Measurements from ENCODE around the gene FAM170B. TPM values are rescaled to one million over a fixed set of nuclear protein-coding genes. Genes with fewer than 3 reads are reported as not detected.

The FAM170B gene
- total and polyA plus RNA-seq, 8 donors, result not detected

DNA sequence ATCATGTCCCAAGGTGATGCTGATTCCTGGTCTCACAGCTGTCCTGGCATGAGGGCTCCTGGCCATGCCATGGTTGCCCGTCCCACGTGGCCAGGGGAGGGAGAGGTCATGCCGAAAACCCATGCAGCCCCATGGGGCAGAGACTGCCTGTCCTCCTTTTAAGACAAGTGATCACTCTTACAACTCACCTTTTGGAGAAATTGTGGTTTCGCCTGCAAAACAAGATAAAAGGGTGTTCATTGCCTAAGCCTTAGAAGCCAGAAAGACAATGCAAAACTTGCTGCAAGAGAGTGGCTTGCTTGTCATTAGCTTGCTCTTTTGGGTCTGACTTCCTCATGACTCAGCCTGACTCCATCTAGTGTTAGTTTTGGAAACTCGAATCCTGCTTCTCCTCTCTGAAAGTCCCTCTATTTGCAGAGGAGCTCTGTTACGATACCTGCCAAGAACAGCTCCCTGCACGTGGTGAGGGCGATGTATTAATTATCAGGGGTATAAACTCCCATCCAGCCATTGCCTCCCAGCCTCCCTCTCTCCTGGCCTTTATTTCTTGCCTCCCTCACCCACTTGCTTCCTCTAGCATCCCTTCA is 27.7 kb upstream of the FAM170B start:
- H3K27me3 ChIP-seq, result peaks cover 0 to 4% (median 0%) of the 10 kb centered on the region in 3 donors
- no peak for TF ChIP-seq POLR2AphosphoS5 (IDR thresholded peaks at IDR 0.05)
- TF ChIP-seq, protein P1, sequence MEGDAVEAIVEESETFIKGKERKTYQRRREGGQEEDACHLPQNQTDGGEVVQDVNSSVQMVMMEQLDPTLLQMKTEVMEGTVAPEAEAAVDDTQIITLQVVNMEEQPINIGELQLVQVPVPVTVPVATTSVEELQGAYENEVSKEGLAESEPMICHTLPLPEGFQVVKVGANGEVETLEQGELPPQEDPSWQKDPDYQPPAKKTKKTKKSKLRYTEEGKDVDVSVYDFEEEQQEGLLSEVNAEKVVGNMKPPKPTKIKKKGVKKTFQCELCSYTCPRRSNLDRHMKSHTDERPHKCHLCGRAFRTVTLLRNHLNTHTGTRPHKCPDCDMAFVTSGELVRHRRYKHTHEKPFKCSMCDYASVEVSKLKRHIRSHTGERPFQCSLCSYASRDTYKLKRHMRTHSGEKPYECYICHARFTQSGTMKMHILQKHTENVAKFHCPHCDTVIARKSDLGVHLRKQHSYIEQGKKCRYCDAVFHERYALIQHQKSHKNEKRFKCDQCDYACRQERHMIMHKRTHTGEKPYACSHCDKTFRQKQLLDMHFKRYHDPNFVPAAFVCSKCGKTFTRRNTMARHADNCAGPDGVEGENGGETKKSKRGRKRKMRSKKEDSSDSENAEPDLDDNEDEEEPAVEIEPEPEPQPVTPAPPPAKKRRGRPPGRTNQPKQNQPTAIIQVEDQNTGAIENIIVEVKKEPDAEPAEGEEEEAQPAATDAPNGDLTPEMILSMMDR (IDR thresholded peaks at IDR 0.05), result peak in 1 of 7 experiments; percentile 19
- WGBS, 5 donors, result 39 to 51% (median 44%) methylated on average over 8 of the region's 8 CpGs
- H3K4me3 ChIP-seq, result no peak overlapping the region
- no peaks in the 10 kb centered on the region for H3K4me1 ChIP-seq
- intact Hi-C loops (cut with DNase I; ENCODE audit: low total_unique reads), result loop anchor here (10.0 kb wide), 1 partner anchor 177 kb away; no protein-coding TSS in a partner anchor
- DNase-seq, result peak in 1 of 2 donors; percentile 62
- H3K9me3 ChIP-seq, result no peaks in the 10 kb centered on the region
- peaks cover 0 to 4% (median under 1%) of the 10 kb centered on the region in 4 donors for H3K36me3 ChIP-seq
- H3K27ac ChIP-seq, result no peak overlapping the region

DNA sequence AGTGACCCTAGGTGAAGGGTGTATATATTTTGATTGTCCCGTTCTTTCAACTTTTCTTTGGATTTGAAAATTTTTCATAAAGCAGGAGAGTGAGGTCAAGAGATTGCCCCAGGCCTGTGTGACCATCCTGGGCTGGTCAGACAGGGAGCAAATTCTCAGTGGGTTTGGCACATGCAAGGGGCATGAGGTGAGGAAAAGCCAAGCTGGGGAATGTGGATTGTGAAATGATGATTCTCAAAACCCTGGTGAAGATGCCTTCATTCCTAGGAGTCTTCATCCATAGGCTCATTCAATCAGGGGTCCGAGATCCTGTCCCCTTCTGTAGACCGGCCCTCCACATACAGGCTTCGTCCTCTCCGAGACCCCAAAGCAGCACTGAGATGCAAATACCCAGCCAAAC is 27.0 kb upstream of the FAM170B start:
- intact Hi-C loops (cut with DNase I; ENCODE audit: low total_unique reads), result loop anchor here (10.0 kb wide), 1 partner anchor 176 kb away; no protein-coding TSS in a partner anchor
- no peak for DNase-seq
- TF ChIP-seq POLR2A (IDR thresholded peaks at IDR 0.05) (no peak), POLR2AphosphoS5 (IDR thresholded peaks at IDR 0.05) (no peak), EP300 (IDR thresholded peaks at IDR 0.05) (no peak)
- TF ChIP-seq, protein P1 (IDR thresholded peaks at IDR 0.05), result no peak

DNA sequence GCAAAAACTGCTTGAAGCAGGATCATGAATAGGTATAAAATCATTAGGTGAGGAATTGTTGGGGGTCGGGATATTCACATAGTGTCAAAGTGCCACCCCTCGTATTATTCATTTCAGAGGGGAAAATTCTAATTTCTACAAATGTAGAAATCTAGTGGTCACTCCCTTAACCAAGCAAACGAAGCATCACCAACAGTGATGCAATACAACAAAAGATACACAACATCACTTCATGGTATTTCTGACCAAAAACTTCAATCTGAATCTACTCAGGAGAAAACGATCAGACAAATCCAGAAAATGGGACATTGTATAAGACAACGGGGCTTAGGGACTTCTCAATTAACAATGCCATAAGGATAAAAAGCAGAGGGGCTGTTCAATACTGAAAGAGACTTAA is 26.3 kb upstream of the FAM170B start:
- H3K4me3 ChIP-seq, result no peak overlapping the region
- TF ChIP-seq POLR2AphosphoS5 (IDR thresholded peaks at IDR 0.05) (no peak), EP300 (IDR thresholded peaks at IDR 0.05) (no peak), POLR2A (IDR thresholded peaks at IDR 0.05) (no peak)
- TF ChIP-seq, protein P1 (IDR thresholded peaks at IDR 0.05), result no peak
- no peak for DNase-seq
- no peaks in the 10 kb centered on the region for H3K9me3 ChIP-seq
- peaks cover 0 to 4% (median 0%) of the 10 kb centered on the region in 3 donors for H3K27me3 ChIP-seq
- intact Hi-C loops (cut with DNase I; ENCODE audit: low total_unique reads), result loop anchor here (10.0 kb wide), 1 partner anchor 175 kb away; no protein-coding TSS in a partner anchor
- WGBS, 5 donors, result 83 to 85% (median 85%) methylated on average over 5 of the region's 5 CpGs
- H3K4me1 ChIP-seq, result no peaks in the 10 kb centered on the region
- H3K36me3 ChIP-seq, result peaks cover 0 to 1% (median 0%) of the 10 kb centered on the region in 4 donors
- no peak overlapping the region for H3K27ac ChIP-seq

More for the DNA sequence above, 27.0 kb upstream of the FAM170B start:
- Histone ChIP-seq H3K27me3 (peaks cover 0 to 4% (median 0%) of the 10 kb centered on the region in 3 donors), H3K36me3 (peaks cover 0 to 4% (median 0%) of the 10 kb centered on the region in 4 donors), H3K9me3 (no peaks in the 10 kb centered on the region), H3K27ac (no peak overlapping the region), H3K4me1 (no peaks in the 10 kb centered on the region), H3K4me3 (no peak overlapping the region)
- WGBS, 5 donors, result 85 to 89% (median 85%) methylated on average over 5 of the region's 5 CpGs

DNA sequence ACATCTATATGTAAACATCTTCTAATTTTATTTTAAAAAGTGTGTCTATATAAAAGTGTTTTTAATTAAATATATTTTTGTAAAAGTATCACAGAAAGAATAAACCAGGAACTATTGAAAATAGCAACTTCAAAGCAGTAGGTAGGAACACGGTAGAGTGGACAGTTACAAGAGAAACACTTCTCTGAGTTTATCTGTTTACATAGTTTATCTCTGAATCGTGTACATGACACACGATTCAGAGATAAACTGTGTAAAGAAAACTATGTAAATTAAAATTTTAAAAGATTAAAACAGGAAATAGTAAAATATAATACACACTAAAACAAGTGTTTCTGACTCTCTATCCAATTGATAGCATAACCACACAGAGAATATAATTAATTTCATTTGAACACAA is 25.1 kb upstream of the FAM170B start:
- Histone ChIP-seq H3K27me3 (peaks cover 0 to 4% (median 0%) of the 10 kb centered on the region in 3 donors), H3K27ac (no peak overlapping the region), H3K4me3 (no peak overlapping the region), H3K36me3 (no peaks in the 10 kb centered on the region), H3K9me3 (no peaks in the 10 kb centered on the region), H3K4me1 (no peaks in the 10 kb centered on the region)
- intact Hi-C loops (cut with DNase I; ENCODE audit: low total_unique reads), result no loop called here
- TF ChIP-seq, protein P1 (IDR thresholded peaks at IDR 0.05), result no peak
- TF ChIP-seq POLR2AphosphoS5 (IDR thresholded peaks at IDR 0.05) (no peak), POLR2A (IDR thresholded peaks at IDR 0.05) (no peak), EP300 (IDR thresholded peaks at IDR 0.05) (no peak)
- DNase-seq, result no peak
- 21 to 32% (median 25%) methylated on average over 3 of the region's 3 CpGs for WGBS, 5 donors
